GM13977 (cell line): Measurements from ENCODE around the gene MGA.

Experiments used
- DNase-seq: peaks from one replicate; pipeline ENCODE4 v3.0.0; 2012; ENCODE audit warnings: low spot score
- CTCF ChIP-seq: IDR thresholded peaks from 2 replicates; pipeline ENCODE4 v1.5.1; 2012; ENCODE audit warnings: mild to moderate bottlenecking, control low read depth; ENCODE audit not compliant: insufficient read depth; ENCODE audit errors: extremely low read depth, missing control alignments
- in situ Hi-C: fragments of 300-500 bp; cut with MboI; formaldehyde crosslinking; loops from one replicate; pipeline ENCODE4 v1.12.0; 2022; ENCODE audit warnings: low sequenced_read_pairs, low pct_unique_long_range_greater_than_20kb, mixed read lengths, inconsistent platforms; ENCODE audit not compliant: unreplicated experiment

The MGA gene

GRCh38 chr15:41640985-41641384 is 19.2 kb upstream of the MGA start:
- in situ Hi-C loops, result no loop called here
- DNase-seq, result no peak
- no peak for TF ChIP-seq CTCF

GRCh38 chr15:41647262-41647661 is 12.9 kb upstream of the MGA start:
- no peak for DNase-seq
- TF ChIP-seq CTCF, result no peak
- in situ Hi-C loops, result no loop called here

GRCh38 chr15:41648097-41648496 is 12.1 kb upstream of the MGA start:
- no peak for TF ChIP-seq CTCF
- DNase-seq, result no peak
- in situ Hi-C loops, result no loop called here

- no peak for DNase-seq
- in situ Hi-C loops, result no loop called here
Measured at GRCh38 chr15:41648770-41649169, 11.4 kb upstream of the MGA start.

GRCh38 chr15:41650806-41651205 is 9.4 kb upstream of the MGA start:
- no peak for TF ChIP-seq CTCF
- in situ Hi-C loops, result no loop called here
- no peak for DNase-seq

More at GRCh38 chr15:41648770-41649169, 11.4 kb upstream of the MGA start:
- TF ChIP-seq CTCF, result no peak

- no peak for TF ChIP-seq CTCF
- no peak for DNase-seq
- in situ Hi-C loops, result no loop called here
Measured at GRCh38 chr15:41651373-41651772, 8.8 kb upstream of the MGA start.

- in situ Hi-C loops, result no loop called here
- no peak for TF ChIP-seq CTCF
- no peak for DNase-seq
Measured at GRCh38 chr15:41653760-41654159, 6.4 kb upstream of the MGA start.
